ENCODE data around the gene TM9SF1. TPM values are rescaled to one million over a fixed set of nuclear protein-coding genes. Genes with fewer than 3 reads are reported as not detected.

Gene TM9SF1
- total and polyA plus RNA-seq, 2 of the 13 experiments (the other 11 are each of a cell fraction or from before 2014, with no cell fraction given), result 83.2 to 110 TPM

DNA sequence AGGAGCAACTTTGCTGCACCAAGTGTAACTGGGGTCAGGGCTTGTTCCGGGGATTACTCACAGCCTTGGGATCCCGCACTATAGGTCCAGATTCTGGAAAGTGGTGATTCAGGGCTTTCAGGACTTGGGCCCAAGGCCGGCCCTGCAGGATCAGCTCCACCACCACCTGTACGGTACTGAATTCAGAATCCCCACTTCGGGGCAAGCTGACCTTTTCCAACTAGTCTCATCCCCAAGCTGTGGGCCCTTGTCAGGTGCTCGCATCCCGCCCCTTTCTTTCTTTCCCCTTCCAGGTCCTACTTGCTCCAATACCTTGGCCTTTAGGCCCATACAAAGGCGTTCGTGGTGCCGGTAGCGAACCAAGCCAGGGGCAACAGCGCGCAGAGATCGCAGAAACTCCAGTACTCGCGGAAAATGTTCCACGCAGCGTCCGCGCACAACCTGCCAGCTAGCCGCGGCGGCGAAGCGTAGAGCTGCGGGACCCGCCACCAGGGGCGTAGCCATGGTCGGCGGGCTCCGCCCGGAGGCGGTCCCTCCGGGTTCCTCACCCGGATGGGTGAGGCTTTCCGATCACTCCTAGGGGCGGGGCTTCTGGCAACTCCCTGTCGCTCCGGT lies 46.7 kb upstream of the TM9SF1 start (continued):
- TF ChIP-seq, protein P1, sequence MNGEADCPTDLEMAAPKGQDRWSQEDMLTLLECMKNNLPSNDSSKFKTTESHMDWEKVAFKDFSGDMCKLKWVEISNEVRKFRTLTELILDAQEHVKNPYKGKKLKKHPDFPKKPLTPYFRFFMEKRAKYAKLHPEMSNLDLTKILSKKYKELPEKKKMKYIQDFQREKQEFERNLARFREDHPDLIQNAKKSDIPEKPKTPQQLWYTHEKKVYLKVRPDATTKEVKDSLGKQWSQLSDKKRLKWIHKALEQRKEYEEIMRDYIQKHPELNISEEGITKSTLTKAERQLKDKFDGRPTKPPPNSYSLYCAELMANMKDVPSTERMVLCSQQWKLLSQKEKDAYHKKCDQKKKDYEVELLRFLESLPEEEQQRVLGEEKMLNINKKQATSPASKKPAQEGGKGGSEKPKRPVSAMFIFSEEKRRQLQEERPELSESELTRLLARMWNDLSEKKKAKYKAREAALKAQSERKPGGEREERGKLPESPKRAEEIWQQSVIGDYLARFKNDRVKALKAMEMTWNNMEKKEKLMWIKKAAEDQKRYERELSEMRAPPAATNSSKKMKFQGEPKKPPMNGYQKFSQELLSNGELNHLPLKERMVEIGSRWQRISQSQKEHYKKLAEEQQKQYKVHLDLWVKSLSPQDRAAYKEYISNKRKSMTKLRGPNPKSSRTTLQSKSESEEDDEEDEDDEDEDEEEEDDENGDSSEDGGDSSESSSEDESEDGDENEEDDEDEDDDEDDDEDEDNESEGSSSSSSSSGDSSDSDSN (CRISPR knock-in tag; IDR thresholded peaks at IDR 0.05), result no peak; the same call in 1 of the 2 replicates
- TF ChIP-seq PAF1 (CRISPR knock-in tag; IDR thresholded peaks at IDR 0.05) (peak; percentile 79), AGO2 (optimal IDR thresholded peaks at IDR 0.05; ENCODE audit: low read depth, low read length) (no peak), IRF2 (CRISPR knock-in tag; IDR thresholded peaks at IDR 0.05) (no peak), ZZZ3 (CRISPR knock-in tag; IDR thresholded peaks at IDR 0.05; ENCODE audit: borderline replicate concordance) (no peak), MEIS1 (CRISPR knock-in tag; IDR thresholded peaks at IDR 0.05; ENCODE audit: borderline replicate concordance) (no peak), DNMT3B (CRISPR knock-in tag; conservative IDR thresholded peaks at IDR 0.05) (no peak), ZNF780A (CRISPR knock-in tag; IDR thresholded peaks at IDR 0.05) (no peak), TRIM22 (IDR thresholded peaks at IDR 0.05) (no peak), ZNF383 (CRISPR knock-in tag; IDR thresholded peaks at IDR 0.05; ENCODE audit: borderline replicate concordance) (no peak; the same call in 1 of the 2 replicates), HIC2 (CRISPR knock-in tag; IDR thresholded peaks at IDR 0.05; ENCODE audit: low read depth) (0 out of 2 replicates have a peak, but pooled peaks have one; percentile 34), ZKSCAN1 (IDR thresholded peaks at IDR 0.05; ENCODE audit: low read length) (no peak), ZSCAN22 (CRISPR knock-in tag; IDR thresholded peaks at IDR 0.05) (no peak; the same call in 1 of the 2 replicates), HCFC1 (IDR thresholded peaks at IDR 0.05; ENCODE audit: low read depth, low read length) (0 out of 2 replicates have a peak, but pooled peaks have one; percentile 12), ZSCAN30 (CRISPR knock-in tag; IDR thresholded peaks at IDR 0.05) (no peak), SIX1 (CRISPR knock-in tag; IDR thresholded peaks at IDR 0.05; ENCODE audit: borderline replicate concordance) (no peak), ZNF343 (CRISPR knock-in tag; IDR thresholded peaks at IDR 0.05) (no peak; the same call in 1 of the 2 replicates), ZNF460 (CRISPR knock-in tag; IDR thresholded peaks at IDR 0.05; ENCODE audit: borderline replicate concordance) (no peak), EED (CRISPR knock-in tag; IDR thresholded peaks at IDR 0.05) (peak; percentile 47; the same call in 1 of the 2 replicates)
- TF ChIP-seq, protein P2, sequence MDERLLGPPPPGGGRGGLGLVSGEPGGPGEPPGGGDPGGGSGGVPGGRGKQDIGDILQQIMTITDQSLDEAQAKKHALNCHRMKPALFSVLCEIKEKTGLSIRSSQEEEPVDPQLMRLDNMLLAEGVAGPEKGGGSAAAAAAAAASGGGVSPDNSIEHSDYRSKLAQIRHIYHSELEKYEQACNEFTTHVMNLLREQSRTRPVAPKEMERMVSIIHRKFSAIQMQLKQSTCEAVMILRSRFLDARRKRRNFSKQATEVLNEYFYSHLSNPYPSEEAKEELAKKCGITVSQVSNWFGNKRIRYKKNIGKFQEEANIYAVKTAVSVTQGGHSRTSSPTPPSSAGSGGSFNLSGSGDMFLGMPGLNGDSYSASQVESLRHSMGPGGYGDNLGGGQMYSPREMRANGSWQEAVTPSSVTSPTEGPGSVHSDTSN (CRISPR knock-in tag; IDR thresholded peaks at IDR 0.05), result no peak
- TF ChIP-seq, protein P3, sequence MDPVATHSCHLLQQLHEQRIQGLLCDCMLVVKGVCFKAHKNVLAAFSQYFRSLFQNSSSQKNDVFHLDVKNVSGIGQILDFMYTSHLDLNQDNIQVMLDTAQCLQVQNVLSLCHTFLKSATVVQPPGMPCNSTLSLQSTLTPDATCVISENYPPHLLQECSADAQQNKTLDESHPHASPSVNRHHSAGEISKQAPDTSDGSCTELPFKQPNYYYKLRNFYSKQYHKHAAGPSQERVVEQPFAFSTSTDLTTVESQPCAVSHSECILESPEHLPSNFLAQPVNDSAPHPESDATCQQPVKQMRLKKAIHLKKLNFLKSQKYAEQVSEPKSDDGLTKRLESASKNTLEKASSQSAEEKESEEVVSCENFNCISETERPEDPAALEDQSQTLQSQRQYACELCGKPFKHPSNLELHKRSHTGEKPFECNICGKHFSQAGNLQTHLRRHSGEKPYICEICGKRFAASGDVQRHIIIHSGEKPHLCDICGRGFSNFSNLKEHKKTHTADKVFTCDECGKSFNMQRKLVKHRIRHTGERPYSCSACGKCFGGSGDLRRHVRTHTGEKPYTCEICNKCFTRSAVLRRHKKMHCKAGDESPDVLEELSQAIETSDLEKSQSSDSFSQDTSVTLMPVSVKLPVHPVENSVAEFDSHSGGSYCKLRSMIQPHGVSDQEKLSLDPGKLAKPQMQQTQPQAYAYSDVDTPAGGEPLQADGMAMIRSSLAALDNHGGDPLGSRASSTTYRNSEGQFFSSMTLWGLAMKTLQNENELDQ (CRISPR knock-in tag; IDR thresholded peaks at IDR 0.05; ENCODE audit: borderline replicate concordance), result no peak
